ENCODE measurements around the gene CDRT4.

GRCh38 chr17:15452746-15453145 is 14.7 kb downstream of the CDRT4 start:
- TF ChIP-seq CTCF (IDR thresholded peaks at IDR 0.05) = no peak
- no peak for TF ChIP-seq POLR2A (IDR thresholded peaks at IDR 0.05)
